NCI-H2171 (cell line): ENCODE measurements around the gene TNFAIP2.
A peak's percentile ranks its signal among the peaks of the same experiment; 100 is the strongest.
"Not testable (repeated sequence)": the region's sequence is repeated elsewhere in the genome, so short reads cannot be mapped to it uniquely, and the experiment has no call there.

Experiments
- DNase-seq: peaks from one replicate; lab custom pipeline; 2025; lab: John Stamatoyannopoulos, UW

Gene TNFAIP2

GRCh38 chr14:103107455-103107854 is 15.8 kb upstream of the TNFAIP2 start:
- DNase-seq = no peak

DNA sequence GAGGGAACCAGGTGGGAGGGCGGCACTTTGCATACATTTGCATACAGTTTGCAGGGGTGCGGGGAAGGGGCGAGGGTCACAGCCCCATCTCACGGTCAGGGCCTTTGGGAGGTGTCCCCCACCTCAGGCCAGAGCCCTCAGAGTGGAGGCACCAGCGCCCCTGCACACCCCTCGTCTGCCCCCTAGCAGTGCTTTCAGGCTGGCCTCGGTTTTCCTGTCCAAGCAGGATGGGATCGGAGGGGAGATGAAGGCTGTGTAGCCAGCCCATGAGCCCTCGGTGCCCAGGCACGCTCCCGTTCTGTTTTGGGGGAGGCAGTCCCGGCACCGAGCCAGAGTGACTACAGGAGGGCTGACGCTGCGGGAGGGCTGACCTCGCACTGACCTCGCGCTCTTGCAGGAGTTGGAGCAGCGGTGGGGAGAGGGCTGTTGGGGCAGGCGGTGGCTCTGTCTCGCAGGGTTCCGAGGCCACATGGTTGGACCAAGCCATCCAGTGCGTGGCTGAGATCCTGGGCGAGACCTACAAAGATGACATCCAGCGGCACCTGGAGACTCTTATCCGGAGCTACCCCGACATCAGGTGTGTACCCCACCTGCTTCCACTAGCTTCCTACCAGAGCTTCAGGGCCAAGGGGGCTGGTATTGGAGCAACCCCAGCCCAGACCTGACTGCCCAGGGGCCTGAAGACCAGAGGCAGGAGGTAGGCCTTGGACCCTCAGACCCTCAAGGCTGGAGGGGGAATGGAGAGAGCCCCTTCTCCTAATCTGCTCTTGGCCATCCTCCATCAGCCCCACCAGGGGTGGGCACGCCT is 15.1 kb upstream of the TNFAIP2 start:
- DNase-seq = peak; percentile 37

GRCh38 chr14:103108749-103109207 is 14.5 kb upstream of the TNFAIP2 start:
- peak; percentile 77 for DNase-seq

- DNase-seq = peak; percentile 14
These were observed 13.5 kb upstream of the TNFAIP2 start for GRCh38 chr14:103109535-103110441.

- peak; percentile 79 for DNase-seq
These were observed 12.5 kb upstream of the TNFAIP2 start for GRCh38 chr14:103110681-103111231.

DNA sequence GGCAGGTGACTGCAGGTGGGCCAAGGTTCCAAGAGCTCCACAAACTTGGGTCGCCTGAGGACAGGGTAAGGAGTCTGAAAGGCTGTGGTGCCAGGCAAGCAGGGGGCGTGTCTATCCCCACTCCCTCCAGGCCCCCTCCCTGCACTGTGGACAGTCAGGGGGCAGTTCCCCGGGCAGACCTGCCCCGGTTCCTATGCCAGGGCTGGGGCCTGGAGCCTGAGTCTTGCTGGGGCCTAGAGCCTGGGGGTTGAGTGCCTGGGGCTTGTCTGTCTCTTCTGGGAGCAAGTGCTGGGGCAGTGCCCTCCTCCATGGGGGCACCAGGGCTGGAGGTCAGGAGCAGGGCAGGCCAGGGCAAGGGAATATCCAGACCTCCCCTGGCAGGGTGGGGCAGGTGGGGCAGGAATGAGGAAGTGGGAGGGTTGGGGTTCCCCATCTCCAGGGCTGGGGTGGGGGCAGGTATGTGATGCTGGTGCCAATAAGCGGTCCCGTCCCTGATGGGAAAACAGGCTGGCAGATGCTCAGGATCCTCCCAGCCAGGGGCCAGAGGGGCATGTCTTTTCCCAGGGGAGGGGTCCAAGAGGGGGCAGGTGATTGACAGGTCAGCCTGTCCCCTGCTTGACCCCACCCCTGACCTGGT is 11.9 kb upstream of the TNFAIP2 start:
- no peak for DNase-seq

GRCh38 chr14:103112400-103113243 is 10.6 kb upstream of the TNFAIP2 start:
- DNase-seq = no peak

DNA sequence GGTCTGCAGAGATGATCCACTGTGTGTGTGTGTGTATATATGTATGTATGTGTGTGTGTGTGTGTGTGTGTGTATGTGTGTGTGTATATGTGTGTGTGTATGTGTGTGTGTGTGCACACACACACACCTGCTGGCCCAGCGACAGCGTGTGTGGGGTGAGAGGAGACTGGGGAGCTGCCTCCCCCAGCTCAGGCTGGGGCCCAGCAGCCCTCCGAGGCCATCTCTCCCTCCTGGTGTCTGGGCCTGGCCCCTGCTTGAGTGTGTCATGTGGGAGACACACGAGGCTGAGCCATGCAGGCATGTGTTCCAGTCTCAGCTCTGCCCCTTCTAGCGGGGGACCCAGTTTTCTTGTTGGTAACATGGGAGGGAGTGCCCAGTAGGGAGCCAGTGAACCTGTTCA is 10.0 kb upstream of the TNFAIP2 start:
- DNase-seq = no peak

DNA sequence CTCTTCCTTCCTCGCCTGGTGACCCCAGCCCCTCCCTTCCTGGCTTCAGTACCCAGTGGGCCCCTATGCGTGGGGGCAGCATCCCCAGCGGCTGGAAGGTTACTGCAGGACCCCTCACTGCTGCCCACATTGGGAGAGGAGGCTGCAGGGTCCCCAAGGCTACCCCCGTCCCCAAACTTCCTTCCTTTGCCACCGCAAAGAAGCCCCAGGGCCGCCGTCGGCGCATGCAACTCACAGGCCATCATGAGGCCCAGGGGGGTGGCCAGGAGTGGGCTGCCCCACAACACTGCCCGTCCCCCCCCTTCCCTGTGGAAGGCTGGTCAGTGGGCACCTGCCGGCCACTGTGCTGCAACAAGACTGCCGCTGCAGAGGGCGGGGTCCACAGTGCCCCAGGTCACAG is 9.5 kb upstream of the TNFAIP2 start:
- no peak for DNase-seq

- not testable (repeated sequence) for DNase-seq
These were observed 8.1 kb upstream of the TNFAIP2 start for GRCh38 chr14:103115086-103115679.

DNA sequence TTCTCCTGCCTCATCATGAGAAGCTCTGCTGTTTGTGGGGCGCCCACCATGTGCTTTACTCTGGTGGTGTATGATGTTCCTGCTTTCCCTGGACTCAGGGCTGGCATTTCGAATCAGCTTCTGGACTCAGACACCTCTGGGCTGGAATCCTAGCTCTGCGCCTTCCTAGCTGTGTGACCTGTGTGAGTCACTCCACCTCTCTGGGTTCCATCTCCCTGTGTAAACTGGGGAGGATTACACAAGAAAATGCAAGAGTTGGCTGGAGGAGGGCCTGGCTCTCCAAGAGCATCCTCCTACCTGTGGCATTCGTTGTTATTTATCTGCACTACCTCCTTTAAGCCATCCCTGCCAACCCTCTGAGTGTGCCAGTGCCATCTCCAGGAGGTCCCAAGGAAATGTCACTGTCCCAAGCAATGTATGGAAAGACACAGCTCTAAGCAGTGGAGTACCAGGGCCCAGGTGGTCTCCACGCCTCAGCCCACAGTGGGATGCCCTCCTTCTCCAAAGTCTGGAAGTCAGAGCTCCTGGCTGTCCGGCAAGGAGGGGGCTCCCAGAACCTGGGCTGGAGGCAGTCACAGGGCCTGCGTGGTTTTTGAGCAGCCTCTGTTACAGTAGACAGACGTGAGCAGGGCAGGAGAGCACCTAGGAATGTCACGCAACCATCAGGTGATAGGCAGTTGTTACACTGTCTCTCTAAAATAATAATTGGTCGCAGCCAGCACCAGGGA is 7.3 kb upstream of the TNFAIP2 start:
- no peak for DNase-seq

DNA sequence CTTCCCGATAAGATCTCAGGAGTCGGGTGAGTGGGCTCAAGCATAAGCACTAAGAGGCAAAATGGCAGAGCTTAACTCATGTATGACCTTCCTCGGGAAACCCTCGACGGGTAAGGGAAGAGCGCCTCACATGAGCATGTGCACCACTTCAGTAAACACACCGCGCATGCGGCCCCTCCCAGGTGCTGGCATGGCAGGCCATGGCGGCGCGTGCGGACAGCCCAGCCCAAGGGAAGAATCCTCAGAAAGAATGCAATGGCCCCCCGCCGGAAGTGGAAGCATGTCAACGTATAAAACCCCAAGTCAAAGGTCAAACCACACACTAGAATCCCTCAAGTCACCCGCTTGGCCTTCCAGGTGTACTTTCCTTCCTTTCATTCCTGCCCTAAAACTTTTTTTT is 6.6 kb upstream of the TNFAIP2 start:
- DNase-seq = no peak

GRCh38 chr14:103117499-103117898 is 5.8 kb upstream of the TNFAIP2 start:
- not testable (repeated sequence) for DNase-seq

GRCh38 chr14:103118018-103118662 is 5.1 kb upstream of the TNFAIP2 start:
- DNase-seq = no peak

DNA sequence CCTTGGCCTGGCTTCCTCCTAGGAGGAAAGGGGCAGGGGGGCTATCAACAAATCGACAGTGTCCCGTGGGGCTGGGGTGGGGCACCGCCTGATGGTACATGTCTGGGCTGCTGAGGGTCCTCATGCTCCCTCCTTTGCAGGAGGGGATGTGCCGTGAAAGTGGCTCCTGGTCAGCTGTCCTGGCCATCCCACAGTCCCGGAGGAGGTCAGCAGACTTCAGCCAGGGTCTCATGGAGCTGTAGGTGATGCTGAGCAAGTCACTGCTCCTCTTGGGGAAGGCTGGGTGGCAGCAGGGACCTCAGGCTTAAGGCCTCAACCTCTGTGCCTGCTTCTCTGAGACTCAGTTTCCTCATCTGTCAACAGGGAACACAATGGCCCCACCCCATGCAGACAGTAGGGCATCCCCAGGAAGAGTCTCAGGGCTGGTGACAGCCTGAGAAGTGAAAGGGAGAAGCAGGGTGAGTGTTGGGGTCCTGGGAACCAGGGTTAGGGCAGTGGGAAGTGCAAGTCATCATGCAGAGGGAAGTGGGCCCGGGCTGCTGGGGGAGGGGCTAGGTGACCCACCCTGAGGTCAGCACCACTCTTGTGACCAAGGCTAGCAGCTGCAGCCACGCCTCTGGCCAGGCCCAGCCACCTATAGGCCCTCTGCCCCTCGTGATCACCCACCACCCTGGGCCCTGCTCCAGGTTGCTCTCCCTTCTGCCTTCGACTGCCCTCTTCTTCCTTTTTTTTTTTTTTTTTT is 4.4 kb upstream of the TNFAIP2 start:
- DNase-seq = no peak

DNA sequence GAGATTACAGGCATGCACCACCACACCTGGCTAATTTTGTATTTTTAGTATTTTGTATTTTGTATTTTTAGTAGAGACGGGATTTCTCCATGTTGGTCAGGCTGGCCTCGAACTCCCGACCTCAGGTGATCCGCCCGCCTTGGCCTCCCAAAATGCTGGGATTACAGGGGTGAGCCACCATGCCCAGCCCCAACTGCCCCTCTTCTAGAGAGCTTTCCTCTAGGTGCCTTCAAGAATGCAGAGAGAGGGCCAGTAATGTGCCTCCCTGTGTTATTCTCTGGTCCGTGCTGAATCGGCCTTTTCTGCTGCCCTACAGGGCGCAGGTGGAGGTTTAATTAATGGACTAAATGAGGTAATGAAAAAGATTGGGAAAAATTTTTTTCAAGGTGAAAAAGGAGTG is 3.7 kb upstream of the TNFAIP2 start:
- DNase-seq = not testable (repeated sequence)

DNA sequence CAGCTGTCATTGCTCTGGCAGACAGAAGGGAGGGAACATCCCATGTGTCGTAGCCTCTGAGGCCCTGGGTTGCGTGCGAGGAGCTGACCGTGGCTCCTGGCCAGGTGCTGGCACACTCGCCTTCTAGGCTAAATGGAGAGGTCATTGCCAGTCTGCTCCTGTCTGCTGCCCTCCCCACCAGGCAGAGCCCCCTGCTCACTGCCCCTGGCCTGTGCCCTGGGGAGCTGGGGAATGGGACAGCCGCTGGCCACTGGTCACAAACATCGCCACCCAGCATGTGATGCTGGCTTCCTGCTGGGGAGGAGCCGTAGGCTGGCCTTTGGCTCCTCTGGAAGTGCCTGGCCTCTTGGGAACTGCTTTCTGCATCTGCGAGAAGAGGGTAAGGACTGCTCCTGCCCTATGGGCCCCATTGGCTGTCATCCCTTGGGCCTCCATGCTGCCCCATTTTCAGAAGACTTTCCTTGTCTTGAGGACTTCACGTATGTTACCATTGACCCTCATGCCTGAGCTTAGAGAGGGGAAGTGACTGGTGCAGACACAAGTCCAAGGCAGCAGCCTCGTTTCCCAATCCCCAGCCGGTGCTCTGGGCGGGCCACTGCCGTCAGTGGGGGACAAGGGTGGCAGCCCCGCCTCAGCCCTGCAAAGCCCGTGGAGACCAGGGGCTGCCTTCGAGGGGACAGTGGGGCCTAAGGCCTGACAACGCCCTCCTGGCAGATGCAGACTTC is 2.0 kb upstream of the TNFAIP2 start:
- DNase-seq = no peak
